ENCODE results near the gene TSC2. TPM values are rescaled to one million over a fixed set of nuclear protein-coding genes. Genes with fewer than 3 reads are reported as not detected.
A peak's percentile ranks its signal among the peaks of the same experiment; 100 is the strongest.

The TSC2 gene
- total RNA-seq, 4 donors from 2014 or later, result 75.4 to 507 (median 111) TPM

DNA sequence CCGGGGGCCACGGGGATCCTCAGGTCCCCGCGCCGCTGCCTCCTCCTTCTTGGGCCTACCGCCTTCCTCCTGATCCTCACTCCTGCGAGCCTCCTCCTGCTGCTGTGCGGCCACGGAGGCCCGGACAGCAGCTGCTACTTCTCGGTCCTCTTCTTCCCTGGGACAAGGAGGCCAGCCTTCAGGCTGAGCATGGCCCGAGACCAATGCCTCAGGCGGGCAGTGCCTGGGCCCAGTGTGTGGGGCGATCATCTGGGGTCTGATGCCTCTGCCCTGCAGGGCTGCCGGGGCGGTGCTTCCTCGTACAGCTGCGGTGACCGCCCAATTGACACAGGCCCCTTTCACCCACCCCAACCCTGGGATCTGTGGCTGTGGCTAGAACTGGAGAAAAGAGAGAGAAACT lies 46.8 kb upstream of the TSC2 start:
- 90 to 97% methylated on average over 11 to 19 of the region's 19 CpGs for WGBS, 2 donors
- TF ChIP-seq POLR2A (IDR thresholded peaks at IDR 0.05) (no peak), EP300 (IDR thresholded peaks at IDR 0.05) (no peak)
- TF ChIP-seq, protein P1, sequence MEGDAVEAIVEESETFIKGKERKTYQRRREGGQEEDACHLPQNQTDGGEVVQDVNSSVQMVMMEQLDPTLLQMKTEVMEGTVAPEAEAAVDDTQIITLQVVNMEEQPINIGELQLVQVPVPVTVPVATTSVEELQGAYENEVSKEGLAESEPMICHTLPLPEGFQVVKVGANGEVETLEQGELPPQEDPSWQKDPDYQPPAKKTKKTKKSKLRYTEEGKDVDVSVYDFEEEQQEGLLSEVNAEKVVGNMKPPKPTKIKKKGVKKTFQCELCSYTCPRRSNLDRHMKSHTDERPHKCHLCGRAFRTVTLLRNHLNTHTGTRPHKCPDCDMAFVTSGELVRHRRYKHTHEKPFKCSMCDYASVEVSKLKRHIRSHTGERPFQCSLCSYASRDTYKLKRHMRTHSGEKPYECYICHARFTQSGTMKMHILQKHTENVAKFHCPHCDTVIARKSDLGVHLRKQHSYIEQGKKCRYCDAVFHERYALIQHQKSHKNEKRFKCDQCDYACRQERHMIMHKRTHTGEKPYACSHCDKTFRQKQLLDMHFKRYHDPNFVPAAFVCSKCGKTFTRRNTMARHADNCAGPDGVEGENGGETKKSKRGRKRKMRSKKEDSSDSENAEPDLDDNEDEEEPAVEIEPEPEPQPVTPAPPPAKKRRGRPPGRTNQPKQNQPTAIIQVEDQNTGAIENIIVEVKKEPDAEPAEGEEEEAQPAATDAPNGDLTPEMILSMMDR (IDR thresholded peaks at IDR 0.05), result no peak
- Histone ChIP-seq H3K4me1 (peaks cover 0 to 31% (median 24%) of the 10 kb centered on the region in 4 donors), H3K9me3 (no peaks in the 10 kb centered on the region), H3K36me3 (peaks cover 20 to 76% (median 23%) of the 10 kb centered on the region in 3 donors), H3K27me3 (no peaks in the 10 kb centered on the region), H3K4me3 (no peak overlapping the region), H3K27ac (no peak overlapping the region)
- no peak for DNase-seq (ENCODE audit: low spot score in 2 of 2)

DNA sequence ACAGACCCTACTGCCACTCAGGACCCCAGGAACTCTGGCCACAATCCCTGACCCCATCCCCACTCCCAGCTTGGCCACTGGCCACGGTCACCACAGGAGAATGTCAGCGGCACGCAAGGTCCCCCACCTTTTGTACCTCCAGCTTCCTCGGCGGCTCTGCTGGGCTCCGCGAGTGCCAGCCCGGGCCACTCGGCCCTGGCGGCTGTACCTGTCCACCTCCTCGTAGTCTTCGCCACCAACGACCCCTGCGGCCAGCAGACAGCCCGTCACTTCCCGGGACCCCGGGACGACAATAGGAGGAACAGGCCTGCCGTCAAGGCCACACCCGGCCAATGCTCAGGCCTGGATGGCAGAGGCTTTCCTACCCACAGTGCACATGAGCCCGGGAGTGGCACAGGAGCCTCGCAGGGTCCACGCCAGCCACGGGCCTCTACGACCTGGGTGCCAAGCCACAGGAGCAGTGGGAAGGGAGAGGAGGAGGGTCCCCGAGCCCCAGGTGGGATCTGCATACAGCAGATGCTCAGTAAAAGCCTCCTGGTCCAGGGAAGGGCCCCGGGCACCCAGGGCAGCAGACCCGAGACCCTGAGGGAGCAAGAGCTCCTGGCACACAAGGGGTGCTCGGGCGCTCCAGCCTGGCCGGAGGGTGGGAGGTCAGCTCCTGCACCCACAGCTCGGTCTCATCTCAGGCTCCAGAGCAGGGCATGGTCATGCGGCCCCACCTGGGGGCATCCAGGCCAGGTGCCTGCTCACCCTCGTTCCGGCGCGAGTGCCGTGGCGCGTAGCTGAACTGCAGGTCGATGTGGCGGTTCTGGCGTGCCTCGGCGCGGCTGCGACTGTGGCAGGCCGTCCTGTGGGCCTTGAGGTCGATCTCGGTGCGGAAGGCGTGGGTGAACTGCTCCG lies 46.1 kb upstream of the TSC2 start:
- Histone ChIP-seq H3K27me3 (no peaks in the 10 kb centered on the region), H3K27ac (no peak overlapping the region), H3K4me1 (peaks cover 0 to 38% (median 30%) of the 10 kb centered on the region in 4 donors), H3K9me3 (no peaks in the 10 kb centered on the region), H3K36me3 (peaks cover 20 to 69% (median 23%) of the 10 kb centered on the region in 3 donors), H3K4me3 (no peak overlapping the region)
- TF ChIP-seq EP300 (IDR thresholded peaks at IDR 0.05) (no peak), POLR2A (IDR thresholded peaks at IDR 0.05) (no peak)
- TF ChIP-seq, protein P1 (IDR thresholded peaks at IDR 0.05), result no peak
- no peak for DNase-seq (ENCODE audit: low spot score in 2 of 2)
- 93 to 95% methylated on average over 46 to 52 of the region's 53 CpGs for WGBS, 2 donors

DNA sequence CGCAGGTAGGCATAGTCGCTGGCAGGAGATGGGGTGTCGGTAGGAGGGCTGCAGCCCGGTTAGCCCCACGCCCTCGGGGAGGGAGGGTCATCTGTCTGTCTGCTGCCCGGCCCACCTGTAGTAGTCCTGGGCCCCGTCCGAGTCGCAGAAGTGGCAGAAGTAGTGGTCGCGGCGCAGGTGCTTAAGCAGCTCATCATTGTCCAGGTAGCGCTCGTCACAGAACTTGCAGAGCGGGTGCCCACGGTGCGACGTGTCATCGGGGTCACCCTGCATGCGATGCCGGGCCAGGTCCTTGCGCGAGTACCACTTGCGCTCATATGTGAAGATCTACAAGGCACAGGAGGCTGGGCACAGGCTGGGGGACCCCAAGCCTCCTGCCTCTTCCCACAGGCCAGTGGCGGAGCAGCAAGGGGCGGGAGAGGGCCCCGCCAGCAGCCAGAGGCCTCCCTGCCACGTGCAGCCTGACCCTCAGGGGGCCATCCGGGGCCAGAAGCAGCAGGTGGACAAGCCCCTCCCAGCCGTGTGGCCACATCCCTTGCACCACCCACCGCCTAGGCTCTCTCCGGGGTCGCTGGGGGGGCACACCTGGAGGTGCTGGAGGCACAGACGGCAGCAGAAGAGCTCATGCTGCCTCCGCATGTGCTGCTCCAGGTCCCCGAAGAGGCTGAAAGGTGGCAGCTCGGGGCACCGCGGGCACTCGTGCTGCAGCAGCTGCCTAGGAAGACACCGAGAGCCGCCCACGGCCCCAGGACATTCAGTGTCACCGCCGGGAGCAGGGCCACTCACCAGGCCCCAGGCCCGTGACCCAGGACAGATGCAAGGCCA lies 45.2 kb upstream of the TSC2 start:
- 90% methylated on average over 29 to 34 of the region's 47 CpGs for WGBS, 2 donors
- Histone ChIP-seq H3K4me3 (no peak overlapping the region), H3K36me3 (peaks cover 20 to 60% (median 23%) of the 10 kb centered on the region in 3 donors), H3K9me3 (no peaks in the 10 kb centered on the region), H3K27me3 (no peaks in the 10 kb centered on the region), H3K4me1 (peaks cover 0 to 47% (median 39%) of the 10 kb centered on the region in 4 donors), H3K27ac (no peak overlapping the region)
- no peak for DNase-seq (ENCODE audit: low spot score in 2 of 2)
- TF ChIP-seq, protein P1 (IDR thresholded peaks at IDR 0.05), result no peak
- TF ChIP-seq EP300 (IDR thresholded peaks at IDR 0.05), result no peak
- no peak for TF ChIP-seq POLR2A (IDR thresholded peaks at IDR 0.05)

DNA sequence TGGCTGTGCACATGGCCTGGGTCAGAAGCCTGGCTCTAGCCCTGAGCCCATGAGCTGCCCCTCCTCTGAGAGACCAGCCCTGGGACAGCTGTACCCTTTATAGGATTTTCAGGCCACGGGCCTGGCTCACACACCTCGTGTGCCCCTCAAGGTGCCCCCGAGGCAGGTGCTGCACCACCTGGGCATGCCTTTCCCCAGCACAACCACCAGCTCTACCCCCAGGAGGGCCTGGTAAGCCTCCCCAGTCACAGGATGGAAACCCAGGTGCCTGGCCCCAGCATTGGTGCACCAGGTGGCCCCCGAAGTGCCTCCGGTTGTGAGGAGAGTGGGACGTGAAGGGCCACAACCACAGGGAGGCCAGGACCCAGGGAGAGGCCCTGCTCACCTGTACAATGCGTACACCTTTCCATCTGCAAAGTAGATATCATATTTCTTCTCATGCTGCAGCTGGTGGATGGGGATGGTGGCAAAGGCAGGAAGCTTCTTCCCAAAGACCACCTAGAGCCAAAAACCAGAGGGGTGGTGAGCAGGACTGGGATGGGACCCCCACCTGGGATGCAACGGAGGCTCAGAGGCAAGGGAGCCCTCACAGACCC lies 44.5 kb upstream of the TSC2 start:
- no peak overlapping the region for H3K4me3 ChIP-seq
- peaks cover 4 to 54% (median 46%) of the 10 kb centered on the region in 4 donors for H3K4me1 ChIP-seq
- no peaks in the 10 kb centered on the region for H3K9me3 ChIP-seq
- H3K27me3 ChIP-seq, result no peaks in the 10 kb centered on the region
- TF ChIP-seq POLR2A (IDR thresholded peaks at IDR 0.05), result no peak
- TF ChIP-seq, protein P1 (IDR thresholded peaks at IDR 0.05), result no peak
- TF ChIP-seq EP300 (IDR thresholded peaks at IDR 0.05), result no peak
- no peak for DNase-seq (ENCODE audit: low spot score in 2 of 2)
- peak overlapping the region in 2 of 4 donors; percentile 46 to 92 for H3K27ac ChIP-seq
- WGBS, 2 donors, result 85 to 94% methylated on average over 6 to 8 of the region's 8 CpGs
- peaks cover 18 to 53% (median 23%) of the 10 kb centered on the region in 3 donors for H3K36me3 ChIP-seq
